Adrenal gland (tissue), 19 donors: Measurements from ENCODE around the gene HOXD13. TPM values are rescaled to one million over a fixed set of nuclear protein-coding genes. Genes with fewer than 3 reads are reported as not detected.

Experiments
- DNase-seq, 7 donors: peaks; one replicate each; pipeline ENCODE4 v3.0.0-alpha.2; 2019 to 2020
- H3K27ac ChIP-seq, 5 donors: fragments of 200-600 bp; sonication (generic) in 4 of 5; 1 replicate in 3 of 5; 2 replicates in 2 of 5; pipeline versions ENCODE4 v1.5.1 to v1.8.0; 2016 to 2020; ENCODE audit warnings: mild to moderate bottlenecking in 1 of 5
- H3K27me3 ChIP-seq: fragments of 200-600 bp; 2 replicates; pipeline ENCODE4 v1.8.0; 2021
- H3K36me3 ChIP-seq, 2 donors: fragments of 200-600 bp; replicated peaks in 1 of 2; 1 replicate in 1 of 2; 2 replicates in 1 of 2; pipeline versions ENCODE4 v1.5.1 to v1.8.0; 2018 to 2022
- H3K4me1 ChIP-seq, 2 donors: fragments of 200-600 bp; replicated peaks in 1 of 2; 1 replicate in 1 of 2; 2 replicates in 1 of 2; pipeline versions ENCODE4 v1.5.1 to v1.8.0; 2018 to 2021
- H3K4me3 ChIP-seq, 4 donors: fragments of 200-600 bp; sonication (generic) in 3 of 4; one replicate each; pipeline ENCODE4 v1.5.1; 2016 to 2018
- H3K9me3 ChIP-seq, 3 donors: fragments of 200-600 bp; sonication (generic) in 1 of 3; replicated peaks in 1 of 3; 1 replicate in 2 of 3; 2 replicates in 1 of 3; pipeline versions ENCODE4 v1.5.1 to v1.8.0; 2016 to 2021
- POLR2A ChIP-seq, 2 donors: fragments of 450-650 bp; IDR thresholded peaks; one replicate each; pipeline ENCODE4 v1.6.1; 2017; ENCODE audit warnings: antibody characterized with exemption in 2 of 2, mild to moderate bottlenecking in 2 of 2, moderate library complexity in 1 of 2
- WGBS, 4 donors: extraction: QIAGEN DNeasy Blood & Tissue Kit in 2 of 4; methylation state at CpG; one replicate each; pipeline versions ENCODE4 v1.1.5 to v1.1.7; 2013 to 2017; 5-methylcytosine and 5-hydroxymethylcytosine counted together
- intact Hi-C, 2 donors: fragments of 100-400 bp; cut with DNase I; formaldehyde crosslinking; loops; one replicate each; pipeline versions ENCODE4 v1.14.1 to v1.15.0; 2022 to 2023
- long read RNA-seq, 10 donors: library from polyadenylated mRNA in 3 of 10; unstranded in 2 of 10; stranded (forward) in 1 of 10; transcript quantifications; one replicate each; pipeline ENCODE4 v2.0.0 and lab custom pipeline, GENCODE V29; 2021 to 2026
- polyA plus RNA-seq, 3 donors: library from polyadenylated mRNA; stranded (reverse); fragments of 200-250 nt in 2 of 3; fragments of 350-450 nt in 1 of 3; fragmentation: Illumina TruSeq in 1 of 3; extraction: RNeasy Lipid Tissue Mini Kit (QIAGEN cat#74804) in 1 of 3; gene quantifications; one replicate each; pipeline ENCODE4 v1.2.3, GENCODE V29; 2013 to 2014
- total RNA-seq, 9 donors: library from RNA; depleted of rRNA in 4 of 9; stranded (reverse); fragments of >200 nt in 4 of 9; fragments of 120-200 nt in 1 of 9; fragmentation: NEBNext Ultra II Directional in 1 of 9; extraction: Animal tissue kit (Norgen Biotek cat#: 25700) in 1 of 9; gene quantifications; one replicate each; pipeline versions ENCODE4 v1.1.0 to v1.2.4, GENCODE V29; 2013 to 2023
- TF ChIP-seq, protein P1 (sequence below), 6 experiments: fragments of 450-650 bp in 4 of 6; fragments of 200-600 bp in 2 of 6; sonication (generic) in 1 of 6; IDR thresholded peaks; 1 replicate in 5 of 6; 2 replicates in 1 of 6; pipeline versions ENCODE4 v1.5.1 to v1.8.0; 2016 to 2021; ENCODE audit warnings: antibody characterized with exemption in 6 of 6, mild to moderate bottlenecking in 2 of 6, moderate library complexity in 1 of 6
- donor health status: healthy with polysubstance abuse.
- donor health status: Bipolar disorder and iron deficiency.
- donor health status: DM: yes; HTN: yes; CAD: no.
- donor health status: DM: no; HTN: no; CAD: no.
- donor health status: DM: no; HTN: no; CAD: no.
- donor health status: DM: yes; HTN: yes; CAD: no.

Gene HOXD13
- not detected for total RNA-seq
- polyA plus RNA-seq: not detected
- long read RNA-seq, donor 1: 0 reads
- long read RNA-seq, donor 2: 0 reads
- long read RNA-seq, donor 3: 0 reads
- long read RNA-seq, donor 4: 0 reads
- long read RNA-seq, donor 5: 0 reads
- long read RNA-seq, donor 6: 0 reads
- long read RNA-seq, donor 7: 0 reads
- long read RNA-seq, donor 8: 0 reads
- long read RNA-seq, donor 9: 0 reads
- long read RNA-seq, donor 10: 0 reads

DNA sequence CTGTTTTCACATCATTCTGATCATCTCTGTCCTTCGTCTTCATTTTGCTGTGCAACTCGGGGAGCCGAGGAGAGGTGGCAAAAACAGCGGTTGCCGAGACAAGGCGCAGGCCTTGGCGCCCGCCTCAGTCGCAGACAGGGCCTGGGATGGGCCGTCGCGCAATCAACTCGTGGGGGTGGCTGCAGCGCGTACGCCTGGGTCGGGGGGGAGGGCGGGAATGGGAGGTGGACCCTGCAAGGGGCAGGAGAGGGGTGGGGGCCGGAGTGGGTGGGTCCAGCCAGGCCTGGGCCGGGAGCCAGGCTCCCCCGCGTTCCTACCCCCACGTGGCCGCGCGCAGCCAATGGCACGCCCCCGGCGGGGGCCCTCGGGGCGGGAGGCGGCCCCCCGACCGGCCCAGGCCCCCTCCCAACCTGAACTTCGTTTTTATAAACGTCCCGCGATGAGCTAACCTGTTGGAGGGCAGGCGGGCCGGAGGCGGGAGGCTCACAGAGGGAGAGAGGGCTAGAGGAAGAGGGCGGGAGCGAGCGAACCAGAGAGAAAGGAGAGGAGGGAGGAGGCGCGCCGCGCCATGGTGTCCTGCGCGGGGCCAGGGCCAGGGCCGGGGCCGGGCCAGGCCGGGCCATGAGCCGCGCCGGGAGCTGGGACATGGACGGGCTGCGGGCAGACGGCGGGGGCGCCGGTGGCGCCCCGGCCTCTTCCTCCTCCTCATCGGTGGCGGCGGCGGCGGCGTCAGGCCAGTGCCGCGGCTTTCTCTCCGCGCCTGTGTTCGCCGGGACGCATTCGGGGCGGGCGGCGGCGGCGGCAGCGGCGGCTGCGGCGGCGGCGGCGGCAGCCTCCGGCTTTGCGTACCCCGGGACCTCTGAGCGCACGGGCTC is at the start of gene HOXD13:
Gene HOXD13, plus strand, starts transcription at position 452 of the 875 bp plus-strand sequence. Its CDS starts 170 bp downstream, at position 622.
- TF ChIP-seq POLR2A (IDR thresholded peaks at IDR 0.05): no peak
- TF ChIP-seq, protein P1, sequence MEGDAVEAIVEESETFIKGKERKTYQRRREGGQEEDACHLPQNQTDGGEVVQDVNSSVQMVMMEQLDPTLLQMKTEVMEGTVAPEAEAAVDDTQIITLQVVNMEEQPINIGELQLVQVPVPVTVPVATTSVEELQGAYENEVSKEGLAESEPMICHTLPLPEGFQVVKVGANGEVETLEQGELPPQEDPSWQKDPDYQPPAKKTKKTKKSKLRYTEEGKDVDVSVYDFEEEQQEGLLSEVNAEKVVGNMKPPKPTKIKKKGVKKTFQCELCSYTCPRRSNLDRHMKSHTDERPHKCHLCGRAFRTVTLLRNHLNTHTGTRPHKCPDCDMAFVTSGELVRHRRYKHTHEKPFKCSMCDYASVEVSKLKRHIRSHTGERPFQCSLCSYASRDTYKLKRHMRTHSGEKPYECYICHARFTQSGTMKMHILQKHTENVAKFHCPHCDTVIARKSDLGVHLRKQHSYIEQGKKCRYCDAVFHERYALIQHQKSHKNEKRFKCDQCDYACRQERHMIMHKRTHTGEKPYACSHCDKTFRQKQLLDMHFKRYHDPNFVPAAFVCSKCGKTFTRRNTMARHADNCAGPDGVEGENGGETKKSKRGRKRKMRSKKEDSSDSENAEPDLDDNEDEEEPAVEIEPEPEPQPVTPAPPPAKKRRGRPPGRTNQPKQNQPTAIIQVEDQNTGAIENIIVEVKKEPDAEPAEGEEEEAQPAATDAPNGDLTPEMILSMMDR (IDR thresholded peaks at IDR 0.05): no peak
- Histone ChIP-seq H3K4me1 (peaks cover 4 to 29% of the 10 kb centered on the region in 2 donors), H3K36me3 (no peaks in the 10 kb centered on the region), H3K27me3 (peaks cover 97% of the 10 kb centered on the region), H3K4me3 (peak within 1 kb of the TSS in 1 of 4 donors; percentile 41), H3K9me3 (no peaks in the 10 kb centered on the region), H3K27ac (no peak within 1 kb of the TSS)
- DNase-seq: no peak
- intact Hi-C loops: loop anchor here in 1 of 2 donors (5.0 to 10.0 kb wide), 2 partner anchors 725 to 838 kb away; no protein-coding TSS in a partner anchor
- 2 to 18% (median 4%) methylated on average over 13 to 94 of the region's 95 CpGs for WGBS, 4 donors

GRCh38 chr2:176056406-176056805 is 36.1 kb upstream of the HOXD13 start:
- no peaks in the 10 kb centered on the region for H3K9me3 ChIP-seq
- no peaks in the 10 kb centered on the region for H3K4me1 ChIP-seq
- TF ChIP-seq, protein P1 (IDR thresholded peaks at IDR 0.05): no peak
- no peak for TF ChIP-seq POLR2A (IDR thresholded peaks at IDR 0.05)
- WGBS, 4 donors: 17 to 43% (median 27%) methylated on average over 1 of the region's 1 CpG
- peaks cover 21% of the 10 kb centered on the region for H3K27me3 ChIP-seq
- intact Hi-C loops: no loop called here
- no peak overlapping the region for H3K4me3 ChIP-seq
- H3K36me3 ChIP-seq: no peaks in the 10 kb centered on the region
- H3K27ac ChIP-seq: no peak overlapping the region
- DNase-seq: no peak

DNA sequence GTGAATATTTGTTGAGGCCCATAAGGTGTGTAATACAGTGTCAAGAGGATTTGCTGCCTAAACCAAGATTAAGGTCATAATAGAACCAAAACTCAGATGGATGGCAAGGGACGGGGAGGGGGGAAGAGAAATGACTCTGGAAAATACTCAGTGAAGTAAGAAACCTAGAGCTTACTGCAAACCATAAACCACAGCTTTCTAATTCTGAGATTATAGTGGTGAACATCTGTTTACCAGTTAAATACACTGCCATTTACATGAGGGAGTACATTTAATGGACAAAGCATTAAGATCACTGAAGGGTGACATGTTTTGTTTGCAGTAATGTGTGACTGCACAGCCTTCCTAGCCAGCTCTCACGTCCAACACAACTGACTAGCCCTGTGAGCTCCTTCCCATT is 28.6 kb upstream of the HOXD13 start:
- WGBS, 4 donors: 35 to 54% (median 41%) methylated on average over 2 of the region's 2 CpGs

DNA sequence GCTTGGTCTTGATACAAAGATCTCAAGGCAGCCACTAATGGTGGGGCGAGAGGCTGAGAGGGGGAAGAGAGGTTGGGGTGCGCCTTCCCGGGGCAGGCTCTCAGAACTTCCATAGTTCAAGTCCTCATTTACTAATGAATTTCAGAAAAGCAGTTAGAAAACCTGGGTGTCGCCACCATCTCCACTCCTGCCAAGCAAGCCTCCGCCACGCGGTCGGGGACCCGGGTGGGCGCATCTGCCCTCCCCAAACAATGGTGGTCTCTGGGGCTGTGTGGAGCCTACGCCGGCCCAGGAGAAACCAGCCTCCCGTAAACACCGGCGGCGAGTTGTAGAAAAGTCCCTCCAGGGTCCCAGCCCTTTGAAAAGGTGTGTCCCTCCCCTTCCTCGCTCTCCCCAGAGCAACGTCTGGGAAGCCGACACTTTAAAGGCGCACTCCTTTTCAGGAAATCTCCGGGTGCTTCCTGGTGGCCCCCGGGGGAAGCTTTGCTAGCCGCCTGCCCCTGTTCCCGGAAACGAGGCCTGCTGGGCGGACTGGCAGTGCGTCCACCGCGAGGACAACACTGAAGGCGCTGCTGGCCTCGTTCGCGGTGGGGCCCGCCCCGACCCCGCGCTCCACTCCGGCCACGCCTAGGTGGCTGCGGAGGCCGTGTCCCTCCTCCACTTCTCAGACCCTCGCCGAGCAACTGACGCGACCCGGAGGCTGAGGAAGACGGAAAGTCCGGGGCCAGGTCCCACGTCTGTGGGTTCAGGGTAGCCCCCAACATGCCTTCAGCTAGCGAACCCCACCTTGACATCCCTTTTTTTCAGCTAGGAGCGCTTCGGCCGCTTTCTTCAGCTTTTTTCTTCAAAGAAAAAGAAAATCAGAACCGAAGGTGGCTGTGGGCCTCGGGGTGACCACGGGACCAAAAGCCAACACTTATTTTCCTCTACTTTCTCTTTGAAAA is 25.6 kb upstream of the HOXD13 start:
- Histone ChIP-seq H3K9me3 (no peaks in the 10 kb centered on the region), H3K4me3 (peak overlapping the region in 1 of 4 donors; percentile 15), H3K36me3 (no peaks in the 10 kb centered on the region), H3K27me3 (peaks cover 86% of the 10 kb centered on the region), H3K27ac (no peak overlapping the region), H3K4me1 (peaks cover 0 to 21% of the 10 kb centered on the region in 2 donors)
- no peak for DNase-seq
- 7 to 21% (median 17%) methylated on average over 37 to 56 of the region's 56 CpGs for WGBS, 4 donors
- TF ChIP-seq POLR2A (IDR thresholded peaks at IDR 0.05): no peak
- TF ChIP-seq, protein P1 (IDR thresholded peaks at IDR 0.05): no peak
- intact Hi-C loops: no loop called here

More for the DNA sequence above, 28.6 kb upstream of the HOXD13 start:
- peaks cover 0 to 18% of the 10 kb centered on the region in 2 donors for H3K4me1 ChIP-seq
- DNase-seq: no peak
- intact Hi-C loops: no loop called here
- peaks cover 76% of the 10 kb centered on the region for H3K27me3 ChIP-seq
- H3K36me3 ChIP-seq: no peaks in the 10 kb centered on the region
- no peak overlapping the region for H3K4me3 ChIP-seq
- no peak for TF ChIP-seq POLR2A (IDR thresholded peaks at IDR 0.05)
- no peaks in the 10 kb centered on the region for H3K9me3 ChIP-seq
- no peak overlapping the region for H3K27ac ChIP-seq
